Activated CD8-positive, alpha-beta memory T cell treated with anti-CD3 and anti-CD28 coated beads for 48 hours (primary cell): Measurements from ENCODE around the gene MAPK4.

Source experiments
- DNase-seq, 3 experiments: peaks; one replicate each; pipeline ENCODE4 v3.0.0-alpha.2; 2020; ENCODE audit warnings: low read depth in 2 of 3, low spot score in 2 of 3

The MAPK4 gene

DNA sequence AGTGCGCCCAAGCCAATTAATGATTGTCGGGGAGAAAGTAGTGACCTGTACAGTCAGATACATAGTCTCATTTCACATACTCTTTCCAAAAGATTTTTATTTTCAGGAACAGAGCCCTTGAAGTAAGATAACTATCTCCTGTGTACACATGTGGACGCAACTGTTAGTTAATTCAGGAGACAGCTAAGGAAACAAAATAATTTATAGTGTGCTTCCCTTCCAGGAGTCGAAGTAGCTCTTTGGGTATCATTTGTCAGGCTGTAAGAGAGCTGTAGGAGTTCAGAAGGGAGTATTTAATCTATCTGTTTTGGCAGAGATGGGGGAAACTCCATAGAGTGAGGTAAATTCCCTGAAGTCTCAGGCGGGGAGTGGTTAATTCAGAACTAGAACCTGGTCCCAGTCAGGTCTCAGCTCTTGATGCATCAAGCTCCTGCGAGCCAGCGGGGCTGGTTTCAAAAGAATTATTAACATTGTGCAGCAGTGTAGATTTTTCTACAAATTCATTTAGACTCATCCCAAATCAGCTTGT lies 63.0 kb downstream of the MAPK4 start:
- no peak for DNase-seq

DNA sequence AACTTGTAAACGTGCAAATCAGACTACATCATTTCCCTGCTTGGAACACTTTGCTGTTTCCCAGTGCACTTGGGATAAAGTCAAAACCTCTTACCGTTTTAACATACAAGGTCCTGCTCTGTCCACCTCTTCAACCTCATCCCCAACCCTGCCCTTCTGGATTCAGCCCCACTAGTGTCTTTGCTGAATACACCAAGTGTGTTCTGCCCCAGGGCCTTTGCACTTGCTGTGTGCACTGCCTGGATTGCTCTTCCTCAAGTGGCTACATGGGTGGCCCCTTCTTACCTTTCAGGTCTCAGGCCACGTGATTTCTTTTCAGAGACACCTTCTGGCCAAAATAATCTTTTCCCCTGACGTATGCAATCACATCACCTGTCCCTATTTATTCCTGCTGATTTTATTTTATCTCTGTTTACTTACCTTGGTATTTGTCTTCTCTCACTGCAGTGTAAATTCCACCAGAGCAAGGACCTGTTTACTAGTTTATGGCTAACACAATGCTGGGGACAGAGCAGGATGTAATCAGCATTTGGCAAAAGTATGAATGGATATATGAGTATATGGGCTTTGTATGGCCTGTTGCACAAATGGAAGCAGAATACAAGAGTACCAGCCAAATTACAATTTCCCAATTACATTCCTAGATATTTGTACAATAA lies 63.9 kb downstream of the MAPK4 start:
- DNase-seq = no peak

DNA sequence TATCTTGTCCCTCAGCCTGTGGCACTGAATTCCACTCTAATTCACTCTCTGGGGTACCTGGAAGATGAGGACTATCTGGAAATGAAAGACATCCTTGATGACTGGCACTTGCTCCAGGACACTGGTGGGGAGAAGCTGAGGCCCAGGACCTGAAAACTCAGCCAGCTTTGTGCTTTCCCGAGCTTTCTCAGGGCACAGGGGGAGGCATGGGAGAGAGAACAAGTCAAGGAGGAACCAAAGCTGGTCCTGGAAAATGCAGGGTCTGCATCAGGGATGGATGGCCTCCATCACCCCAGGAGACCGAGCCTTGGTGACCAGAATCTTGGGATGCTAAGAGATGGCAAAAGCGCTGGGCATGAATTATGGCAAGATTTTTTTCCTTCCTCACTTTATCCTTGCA lies 65.1 kb downstream of the MAPK4 start:
- no peak for DNase-seq

DNA sequence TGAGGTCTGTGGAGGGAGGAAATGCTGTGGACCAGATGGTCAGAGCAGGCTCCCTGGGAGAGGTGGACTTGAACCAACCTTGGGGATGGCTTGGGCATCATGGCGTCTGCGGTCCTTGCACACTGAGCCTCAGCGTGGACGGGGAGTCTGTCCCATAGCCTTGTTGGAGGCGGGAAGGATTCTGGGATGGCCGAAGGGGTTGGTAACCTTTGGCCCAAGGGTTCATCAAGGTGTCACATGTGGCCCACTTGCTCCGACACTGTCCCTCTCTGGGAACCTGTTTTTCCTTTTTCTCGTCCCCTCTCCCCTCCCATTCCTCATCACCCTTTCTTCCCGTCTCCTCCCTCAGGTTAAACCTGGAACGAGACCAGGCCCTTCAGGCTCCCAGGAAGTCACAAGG lies 66.4 kb downstream of the MAPK4 start:
- DNase-seq = no peak

DNA sequence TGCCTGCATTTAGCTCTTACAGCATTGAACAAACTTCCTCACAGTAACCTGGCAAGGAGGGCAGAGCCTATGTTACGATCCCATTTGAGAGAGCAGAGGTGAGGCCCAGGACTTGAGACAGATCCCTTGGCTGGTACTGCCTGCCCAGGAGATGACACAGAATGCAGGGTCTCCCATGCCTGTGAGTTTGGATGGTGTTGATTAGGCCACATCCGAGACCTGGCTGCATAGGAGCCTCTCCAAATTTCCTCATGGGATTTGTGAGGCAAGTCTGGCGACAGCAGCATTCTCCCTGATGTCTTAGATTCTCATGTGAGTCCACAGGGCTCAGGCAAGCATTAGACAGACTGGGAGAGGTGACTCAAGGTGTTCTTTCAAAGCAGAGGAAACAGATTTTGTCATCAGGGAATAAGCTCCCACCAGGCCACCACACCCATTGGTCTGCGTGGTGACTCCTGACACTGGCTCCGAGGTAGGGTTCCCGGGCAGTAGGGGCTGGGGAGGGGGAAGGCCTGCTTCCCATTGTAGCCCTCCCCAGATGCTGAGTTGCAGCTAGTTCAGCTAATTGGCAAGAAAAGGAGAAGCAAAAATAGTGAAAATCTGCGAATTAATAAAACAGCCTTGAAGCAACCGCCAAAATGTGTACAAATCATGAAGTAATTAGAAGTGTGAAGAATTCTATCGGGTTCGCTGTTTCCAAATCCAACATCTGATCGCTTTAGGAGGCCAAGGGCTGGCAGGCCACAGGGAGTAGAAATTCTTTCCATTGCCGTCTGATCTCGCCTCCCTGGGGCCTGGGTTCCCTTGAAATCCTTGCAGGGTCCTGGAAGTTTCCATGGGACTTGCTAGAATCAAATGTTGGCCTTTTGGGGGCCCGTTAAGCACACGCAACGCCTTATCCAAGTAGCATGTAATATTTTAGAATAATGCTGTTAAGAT lies 68.0 kb downstream of the MAPK4 start:
- DNase-seq = no peak

DNA sequence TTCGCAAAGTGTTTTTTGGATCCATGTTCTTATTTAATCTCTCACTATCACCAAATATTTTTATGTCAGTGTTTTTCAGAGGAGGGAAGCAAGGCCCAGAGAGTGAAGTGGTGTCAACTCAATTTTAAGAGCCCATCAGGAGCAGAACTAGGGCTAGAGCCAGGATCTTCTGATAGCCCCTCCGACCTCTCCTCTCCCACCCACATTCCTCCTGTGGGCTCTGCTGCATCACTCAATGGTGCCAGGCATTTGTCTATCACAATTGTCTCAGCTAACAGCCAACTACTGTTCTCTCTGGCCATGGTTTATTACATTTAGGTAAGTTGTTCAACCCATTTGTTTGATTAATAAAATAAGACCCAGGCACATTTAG lies 68.6 kb downstream of the MAPK4 start:
- no peak for DNase-seq

DNA sequence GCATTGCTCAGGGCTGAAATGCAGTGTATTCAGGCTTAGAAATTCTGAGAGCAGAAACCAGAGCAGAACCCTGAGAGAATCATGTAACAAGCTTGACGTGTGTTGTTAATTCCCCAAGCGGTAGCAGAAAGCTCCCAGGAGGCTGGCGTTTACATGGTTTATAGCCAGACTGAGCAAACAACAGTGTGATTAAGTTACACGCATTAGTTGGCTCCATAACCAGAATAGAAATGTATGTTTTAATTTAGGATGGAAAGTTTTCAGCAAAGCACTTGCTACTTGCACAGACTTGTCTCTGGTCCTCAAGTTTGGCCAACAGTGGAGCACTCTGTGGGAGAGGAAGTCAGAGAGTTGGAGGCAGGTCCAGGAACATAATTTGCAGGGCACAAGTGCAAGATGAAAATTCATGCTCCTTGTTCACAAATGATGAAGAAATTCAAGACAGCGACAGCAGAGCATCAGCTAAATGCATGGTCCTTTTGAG lies 69.3 kb downstream of the MAPK4 start:
- DNase-seq = no peak

DNA sequence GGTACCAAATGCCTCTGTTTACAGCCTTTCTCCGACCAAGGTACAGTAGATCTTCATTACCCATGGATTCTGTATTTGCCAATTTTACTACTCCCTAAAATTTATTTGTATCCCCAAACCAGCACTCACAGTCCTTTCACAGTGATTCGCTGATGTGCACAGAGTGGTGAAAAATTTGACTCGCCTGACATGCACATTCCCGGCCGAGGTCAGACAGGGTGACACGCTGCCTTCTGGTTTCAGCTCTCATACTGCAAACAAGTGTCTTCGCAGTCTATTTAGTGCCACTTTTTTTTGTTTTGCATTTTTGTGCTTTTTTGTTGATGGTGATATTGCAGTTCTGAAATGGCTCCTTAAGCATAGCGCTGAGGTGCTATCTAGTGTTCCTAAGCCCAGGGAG lies 71.0 kb downstream of the MAPK4 start:
- no peak for DNase-seq

DNA sequence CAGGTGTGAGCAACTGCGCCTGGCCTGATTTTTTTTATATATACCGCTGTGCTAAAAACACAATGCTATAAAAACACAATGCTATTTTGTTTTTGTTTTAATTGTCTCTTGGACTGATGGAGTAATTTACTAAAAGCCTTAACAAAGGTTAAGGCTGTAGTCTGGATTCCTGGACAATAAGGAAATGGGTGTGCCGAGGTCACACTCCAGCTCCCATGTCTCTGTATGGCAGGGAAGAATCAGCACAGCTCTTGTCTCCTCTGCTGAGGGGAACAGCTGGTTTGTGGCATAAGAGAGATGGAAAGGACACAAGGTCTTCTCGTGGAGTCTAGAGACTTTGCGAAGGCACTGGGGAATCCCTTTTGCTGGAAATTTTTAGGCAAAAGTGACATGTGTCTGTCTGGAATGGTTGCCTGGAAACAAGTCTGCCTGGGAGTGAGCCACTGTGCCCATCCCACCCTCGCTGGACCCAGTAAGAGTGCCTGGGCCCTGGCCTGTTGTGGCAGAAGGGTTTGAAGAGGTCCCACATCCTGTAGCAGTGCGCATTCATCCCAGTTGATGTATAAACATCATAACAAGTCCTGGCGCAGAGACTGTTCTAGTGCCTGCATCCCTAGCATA lies 73.1 kb downstream of the MAPK4 start:
- no peak for DNase-seq

DNA sequence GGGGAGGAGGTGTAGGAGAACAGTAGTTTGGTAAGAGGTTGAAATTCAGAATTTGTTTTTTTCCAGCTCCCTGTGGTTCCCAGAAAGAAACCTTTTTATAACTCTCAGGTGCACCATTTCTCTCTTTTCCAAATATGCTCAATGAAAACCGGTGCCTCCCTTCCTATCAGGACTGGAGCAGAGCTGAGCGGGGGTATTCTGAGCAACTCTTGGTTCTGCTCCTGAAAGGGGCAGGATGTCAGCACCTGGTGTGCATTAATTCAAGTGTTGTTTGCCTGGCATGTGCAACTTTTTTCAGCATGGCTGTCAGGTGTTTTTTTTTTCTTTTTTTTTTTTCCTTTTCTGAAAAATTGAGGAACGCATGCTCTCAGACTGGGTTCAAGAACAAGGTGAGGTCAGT lies 74.1 kb downstream of the MAPK4 start:
- no peak for DNase-seq

DNA sequence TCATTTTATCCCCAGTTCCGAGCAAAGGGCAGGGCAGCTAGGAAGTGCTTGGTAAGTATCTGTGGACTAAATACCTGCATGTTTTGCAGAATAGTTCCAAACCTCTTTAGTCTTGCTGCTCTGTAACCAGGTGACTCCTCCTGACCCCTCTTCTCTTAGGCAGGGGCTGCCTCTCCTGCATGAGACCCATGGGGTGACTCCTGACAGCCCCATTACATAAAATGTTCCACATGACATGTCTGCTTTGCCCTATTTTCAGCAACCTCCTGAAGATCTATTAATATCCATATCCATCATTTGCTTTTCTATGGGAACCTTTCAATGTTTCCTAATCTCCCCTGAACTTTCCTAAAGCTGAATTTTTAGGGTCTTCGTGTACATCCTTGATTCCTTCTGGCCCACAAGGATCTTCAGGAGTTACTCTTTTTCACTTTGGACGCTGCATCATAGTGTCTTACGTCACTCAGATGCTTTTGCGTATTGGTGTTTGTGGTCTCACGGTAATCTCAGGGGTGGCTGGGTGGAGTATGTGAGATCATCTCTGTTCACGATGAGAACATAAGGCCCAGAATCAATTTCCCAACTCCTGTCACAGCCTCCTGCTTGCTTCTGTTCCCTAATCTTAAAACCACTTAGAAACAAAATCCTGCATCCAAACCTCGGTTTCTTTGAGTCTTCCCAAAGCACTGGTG lies 76.6 kb downstream of the MAPK4 start:
- no peak for DNase-seq

DNA sequence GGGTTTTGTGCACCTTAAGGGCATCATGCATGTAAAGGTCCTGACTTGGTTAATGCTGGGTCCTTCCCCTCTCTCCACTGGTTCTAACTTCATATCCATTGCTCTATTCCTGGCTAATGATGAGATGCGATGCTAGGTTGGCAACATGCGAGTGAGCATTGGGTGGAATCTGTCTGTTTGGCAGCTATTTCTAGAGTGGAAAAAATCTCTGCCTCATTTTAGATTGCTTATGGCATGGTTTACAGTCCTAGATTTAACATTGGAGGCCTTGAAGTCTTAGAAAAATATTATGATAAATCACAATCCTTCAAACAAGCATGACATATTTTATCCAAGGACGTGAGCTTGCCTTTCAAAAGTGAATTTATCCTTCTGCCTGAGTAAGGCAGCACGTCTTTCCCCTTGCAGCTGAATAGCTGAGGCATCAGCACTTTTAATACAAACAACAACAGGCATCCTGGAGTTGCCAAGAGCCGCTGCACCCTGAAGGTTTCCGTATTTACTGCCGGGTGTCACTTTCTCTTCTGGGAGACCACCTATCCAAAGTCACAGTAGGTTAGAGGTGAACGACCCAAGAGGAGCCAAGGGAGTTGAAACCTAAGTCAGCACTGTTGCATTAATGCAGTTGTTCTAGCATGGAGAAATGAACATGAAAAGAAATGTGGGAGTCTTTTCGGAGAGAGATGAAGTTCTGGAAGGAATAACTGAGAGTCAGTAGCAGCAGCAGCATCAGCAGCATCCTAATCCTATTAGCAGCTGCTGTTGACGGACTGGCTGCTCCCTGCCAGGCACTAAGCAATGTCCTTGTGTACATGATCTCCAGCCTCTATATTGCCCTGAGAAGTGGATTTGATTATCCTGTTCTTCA lies 78.4 kb downstream of the MAPK4 start:
- no peak for DNase-seq

DNA sequence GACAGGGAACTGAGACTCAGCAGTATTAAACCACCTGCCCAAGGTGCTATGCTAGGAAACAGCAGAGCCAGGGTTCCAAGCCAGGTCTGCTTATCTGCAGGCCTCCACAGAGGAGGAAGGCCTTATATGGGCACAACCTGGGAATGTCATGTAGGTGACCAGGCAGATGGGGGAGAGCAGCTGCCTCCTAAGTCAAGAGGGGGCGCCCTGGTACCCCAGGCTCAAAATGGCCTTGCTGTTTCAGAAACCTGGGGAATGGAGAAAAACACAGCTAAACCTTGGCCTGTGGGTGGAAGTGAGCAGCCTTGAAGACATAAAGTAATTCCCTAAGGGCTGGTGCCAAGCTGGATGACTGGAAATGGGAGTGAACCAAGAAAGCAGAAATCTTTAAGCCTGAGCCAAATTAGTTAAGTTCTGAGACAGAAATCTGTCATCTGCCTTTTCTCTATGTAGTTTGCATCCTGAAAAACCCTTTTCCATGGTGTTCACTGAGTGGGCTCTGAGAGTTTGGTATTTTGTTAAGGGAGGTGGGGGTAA lies 79.1 kb downstream of the MAPK4 start:
- no peak for DNase-seq

DNA sequence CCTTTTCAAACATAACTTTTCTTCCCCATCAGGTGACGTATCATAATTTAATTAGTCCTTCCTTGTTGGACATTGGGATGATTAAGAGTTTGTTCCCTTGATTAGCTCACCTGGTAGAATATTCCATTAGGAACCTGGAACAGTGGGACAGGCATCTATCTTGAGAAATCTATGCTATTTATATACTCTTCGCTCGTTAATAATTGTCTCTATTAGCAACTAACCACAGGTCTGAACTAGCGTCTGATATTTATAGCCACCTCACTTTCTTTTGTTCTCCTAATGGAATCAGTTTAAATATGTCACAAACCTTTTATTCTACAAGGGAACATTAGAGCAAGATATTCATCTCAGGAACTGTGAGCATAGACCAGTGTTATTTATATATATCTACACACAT lies 79.8 kb downstream of the MAPK4 start:
- no peak for DNase-seq

DNA sequence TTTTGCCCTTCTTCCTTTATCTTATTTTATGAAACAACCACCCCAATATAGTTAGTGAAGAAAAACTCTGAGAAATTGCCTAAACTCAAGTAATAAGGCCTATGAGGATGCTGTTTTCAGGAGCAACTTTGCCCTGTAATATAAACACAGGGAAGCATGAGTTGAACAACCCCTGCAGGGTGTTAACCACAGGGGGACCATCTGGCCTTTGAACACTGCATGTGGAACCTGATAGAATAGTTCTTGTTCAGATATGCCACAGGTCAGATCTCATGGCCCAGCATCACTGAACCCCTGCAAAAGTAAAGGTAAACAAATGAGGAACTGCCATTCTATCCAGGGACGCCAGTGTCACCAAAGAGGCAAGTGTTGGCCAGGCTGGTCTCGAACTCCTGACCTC lies 82.6 kb downstream of the MAPK4 start:
- DNase-seq = no peak

DNA sequence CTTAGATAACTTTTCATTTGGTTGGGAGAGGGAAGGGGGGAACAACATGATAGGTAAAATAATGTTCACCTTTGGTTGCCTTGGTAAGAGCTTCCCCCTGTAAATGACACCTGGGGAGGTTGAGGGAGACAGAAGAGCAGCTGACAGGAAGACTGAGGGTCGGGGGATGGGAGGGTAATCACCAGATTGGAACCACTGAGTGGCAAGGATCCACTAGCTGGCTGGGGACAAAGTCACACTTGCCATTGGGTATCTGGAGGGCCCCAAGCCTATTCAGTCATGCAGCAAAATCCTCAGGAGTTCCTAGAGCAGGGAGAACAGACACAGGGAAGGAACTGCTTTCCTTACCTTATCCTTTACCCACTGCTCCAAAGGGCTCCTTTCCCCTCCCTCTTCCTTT lies 84.3 kb downstream of the MAPK4 start:
- no peak for DNase-seq

DNA sequence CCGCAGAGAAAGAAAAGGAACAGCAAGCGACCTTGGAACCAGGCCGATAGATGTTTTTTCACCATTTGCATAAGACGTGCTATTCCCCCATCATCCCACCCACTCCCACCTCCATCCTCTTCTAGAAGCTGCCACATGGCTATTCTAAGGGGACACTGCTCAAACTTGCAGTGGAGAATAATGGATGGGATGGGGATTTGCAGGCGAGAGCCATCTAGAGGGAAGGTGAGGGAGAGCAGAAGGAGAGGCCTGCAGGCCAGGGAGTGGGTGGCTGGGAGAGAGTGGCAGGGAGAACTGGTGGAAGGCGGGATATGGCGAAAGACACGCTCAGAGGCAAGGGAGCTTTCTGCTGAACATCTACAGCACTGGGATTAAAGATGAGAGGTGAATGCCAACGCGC lies 84.9 kb downstream of the MAPK4 start:
- DNase-seq = no peak

DNA sequence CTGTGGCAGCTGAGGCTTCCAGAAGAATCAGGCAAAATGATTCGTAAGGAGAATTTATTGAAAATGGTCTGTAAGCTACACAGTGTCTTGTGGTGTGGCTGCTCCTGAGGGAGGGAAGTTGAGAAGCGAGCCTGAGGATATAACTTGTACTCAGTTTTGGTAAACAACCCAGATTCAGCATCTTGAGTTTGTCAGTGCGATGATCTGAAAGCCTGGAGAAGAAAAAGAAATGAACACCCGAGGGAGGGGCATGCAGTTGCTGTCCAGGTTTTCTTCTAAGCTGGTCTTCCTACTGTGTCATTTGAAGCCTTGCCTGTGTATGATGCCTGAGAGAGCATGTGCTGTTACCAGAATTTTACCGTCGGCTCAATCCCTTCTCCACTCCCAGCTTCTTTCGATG lies 87.3 kb downstream of the MAPK4 start:
- no peak for DNase-seq

DNA sequence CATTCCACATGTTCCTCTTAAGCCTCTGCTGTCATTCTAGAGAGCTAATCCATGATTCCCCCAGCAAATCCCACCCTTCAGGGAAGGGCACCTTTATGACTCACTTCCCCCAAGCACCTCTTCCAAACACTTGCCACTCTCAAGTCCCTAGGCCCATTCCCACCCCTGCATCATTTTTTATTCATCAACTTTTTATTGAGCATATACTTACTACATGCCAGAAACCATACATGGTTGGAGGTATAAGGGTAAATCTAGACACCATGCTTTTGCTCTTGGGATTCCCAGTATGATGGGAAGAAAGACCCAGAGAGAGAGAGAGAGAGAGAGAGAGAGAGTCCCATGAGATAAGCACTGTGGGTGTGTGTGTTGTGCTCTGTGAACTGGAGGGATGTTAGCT lies 87.9 kb downstream of the MAPK4 start:
- DNase-seq = no peak

DNA sequence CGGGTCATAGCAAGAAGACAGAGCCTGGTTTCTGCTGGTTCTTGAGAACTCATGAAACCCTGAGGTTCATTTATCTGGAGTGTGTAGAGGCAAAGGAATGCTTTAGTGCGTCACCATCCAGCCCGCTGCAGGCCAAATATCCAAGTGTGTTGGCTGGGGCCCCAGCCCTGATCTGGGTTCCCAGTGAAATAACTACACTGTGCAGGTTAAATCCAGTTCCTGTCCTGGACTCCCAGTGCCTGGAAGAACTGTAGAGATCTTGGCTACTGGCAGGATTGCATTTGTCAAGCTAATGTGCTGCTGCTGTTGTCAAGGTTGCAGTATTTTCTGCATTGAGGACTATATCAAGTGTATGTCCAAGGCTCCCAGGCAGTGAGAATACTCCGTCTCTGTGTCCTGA lies 89.9 kb downstream of the MAPK4 start:
- DNase-seq = no peak
